GM04503 (cell line): ENCODE data around the gene CUL4A.

ENCODE experiments used
- DNase-seq: peaks from one replicate; pipeline ENCODE4 v3.0.0-alpha.2; 2012; ENCODE audit warnings: low read depth

CUL4A gene

DNA sequence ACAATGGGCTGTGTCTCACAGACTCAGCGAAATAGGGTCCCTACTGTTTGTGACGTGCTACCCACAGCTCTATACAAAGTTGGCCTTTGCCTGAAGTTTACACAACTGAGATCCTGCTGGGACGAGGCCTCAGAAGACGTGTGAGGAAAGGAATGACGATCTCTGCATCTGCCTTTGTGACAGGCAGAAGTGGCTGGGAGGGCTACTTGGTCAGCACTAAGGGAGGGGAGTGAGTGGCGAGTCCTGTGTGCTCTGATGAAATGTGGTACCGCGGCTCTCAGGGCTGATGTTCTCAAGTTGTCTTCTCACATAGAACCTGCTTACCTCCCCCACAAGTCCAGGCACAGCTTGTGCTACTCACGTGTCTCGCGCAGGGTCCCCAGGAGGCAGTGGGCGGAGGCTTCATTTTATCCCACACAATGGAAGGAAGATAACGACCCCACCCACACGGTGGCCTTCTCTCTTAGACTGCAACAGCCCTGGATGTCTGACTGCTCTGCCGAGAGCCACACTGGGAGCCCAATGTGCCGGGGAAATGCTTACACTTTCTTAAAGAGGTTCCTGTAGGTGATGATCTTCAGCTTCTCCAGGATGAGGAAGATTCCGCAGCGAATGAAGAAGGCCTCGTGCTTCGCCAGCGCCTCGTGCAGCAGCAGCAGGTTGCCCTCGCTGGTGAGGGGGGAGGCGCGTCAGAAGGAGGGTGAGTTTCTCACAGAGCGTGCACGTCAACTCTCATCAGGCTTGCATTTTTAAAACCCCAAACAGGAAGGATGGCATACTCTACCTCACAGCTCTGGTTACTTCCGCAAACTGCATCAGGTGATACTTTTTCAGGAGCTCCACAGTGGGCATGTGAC lies 29.8 kb upstream of the CUL4A start:
- DNase-seq = no peak

DNA sequence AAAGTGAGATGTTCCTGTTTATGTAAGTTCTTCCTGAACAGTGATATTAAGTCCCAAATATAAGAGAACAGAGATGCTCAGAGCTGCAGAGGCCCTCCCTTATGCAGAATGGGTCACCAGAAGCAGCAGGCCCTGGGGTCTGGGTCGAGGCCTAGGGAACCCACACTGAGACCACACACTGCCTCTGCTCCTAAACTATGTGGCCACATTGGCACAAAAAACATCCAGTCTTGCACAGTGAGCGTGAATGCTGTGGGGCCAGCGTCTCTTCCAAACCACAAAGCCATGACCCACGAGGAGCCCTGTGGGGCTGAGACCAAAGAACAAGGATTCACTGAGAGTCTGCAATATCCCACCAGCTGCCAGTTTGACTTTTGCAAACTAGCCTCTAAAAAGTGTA lies 27.4 kb upstream of the CUL4A start:
- DNase-seq = no peak

- DNase-seq = no peak
These were observed 25.8 kb upstream of the CUL4A start for GRCh38 chr13:113183450-113184129.

- no peak for DNase-seq
These were observed 24.6 kb upstream of the CUL4A start for GRCh38 chr13:113184568-113185440.

DNA sequence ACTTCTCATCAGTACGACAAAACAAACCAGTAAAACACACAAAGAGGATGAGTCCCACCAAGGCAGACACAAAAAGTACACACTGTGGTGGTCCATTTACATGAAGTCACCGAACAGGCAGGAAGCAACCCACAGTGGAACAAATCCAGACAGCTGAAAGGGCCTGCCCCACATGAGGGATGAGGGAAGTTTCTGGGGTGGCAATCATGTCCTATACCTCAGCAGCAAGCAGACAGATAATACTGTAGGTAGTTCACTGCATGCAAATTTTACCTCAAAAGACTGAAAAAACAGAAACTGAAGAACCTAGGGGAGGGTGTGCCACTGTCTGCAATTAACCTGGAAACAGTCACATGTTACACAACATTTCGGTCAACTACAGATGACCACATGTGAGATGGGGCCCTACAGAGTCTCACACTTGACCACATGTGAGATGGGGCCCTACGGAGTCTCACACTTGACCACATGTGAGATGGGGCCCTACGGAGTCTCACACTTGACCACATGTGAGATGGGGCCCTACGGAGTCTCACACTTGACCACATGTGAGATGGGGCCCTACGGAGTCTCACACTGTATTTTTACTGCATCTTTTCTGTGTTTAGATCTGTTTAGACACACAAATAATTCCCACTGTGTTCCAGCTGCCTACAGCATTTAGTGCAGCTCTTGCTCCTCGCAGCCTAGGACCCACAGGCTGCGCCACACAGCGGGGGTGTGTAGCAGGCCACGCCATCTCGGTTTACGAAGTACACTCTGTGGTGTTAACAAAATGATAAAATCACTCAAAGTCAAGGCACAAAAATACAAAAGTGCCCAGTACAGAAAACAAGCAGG lies 23.1 kb upstream of the CUL4A start:
- no peak for DNase-seq

- DNase-seq = peak; percentile 98
These were observed 22.1 kb upstream of the CUL4A start for GRCh38 chr13:113187263-113187669.

GRCh38 chr13:113187883-113188665 lies 21.3 kb upstream of the CUL4A start:
- DNase-seq = no peak

DNA sequence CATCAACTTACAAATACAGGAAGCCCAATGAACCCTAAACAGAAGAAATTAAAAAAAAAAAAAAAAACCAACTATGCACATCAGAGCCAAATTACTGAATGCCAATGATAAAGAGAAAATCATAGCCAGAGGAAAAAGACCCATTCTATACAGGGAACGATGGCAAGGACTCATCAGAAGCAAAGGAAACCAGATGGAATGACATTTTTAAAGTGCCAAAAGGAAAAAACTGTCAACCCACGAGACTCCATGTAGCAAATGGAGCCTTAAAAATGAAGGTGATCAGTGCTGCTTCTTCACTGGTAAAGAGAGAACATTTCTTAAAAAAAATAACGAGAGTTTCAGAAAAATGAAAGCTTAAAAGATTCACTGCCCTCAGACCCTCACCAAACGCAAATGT lies 19.2 kb upstream of the CUL4A start:
- DNase-seq = no peak

GRCh38 chr13:113192279-113192678 lies 17.1 kb upstream of the CUL4A start:
- no peak for DNase-seq

- DNase-seq = no peak
These were observed 16.5 kb upstream of the CUL4A start for GRCh38 chr13:113192902-113193301.

DNA sequence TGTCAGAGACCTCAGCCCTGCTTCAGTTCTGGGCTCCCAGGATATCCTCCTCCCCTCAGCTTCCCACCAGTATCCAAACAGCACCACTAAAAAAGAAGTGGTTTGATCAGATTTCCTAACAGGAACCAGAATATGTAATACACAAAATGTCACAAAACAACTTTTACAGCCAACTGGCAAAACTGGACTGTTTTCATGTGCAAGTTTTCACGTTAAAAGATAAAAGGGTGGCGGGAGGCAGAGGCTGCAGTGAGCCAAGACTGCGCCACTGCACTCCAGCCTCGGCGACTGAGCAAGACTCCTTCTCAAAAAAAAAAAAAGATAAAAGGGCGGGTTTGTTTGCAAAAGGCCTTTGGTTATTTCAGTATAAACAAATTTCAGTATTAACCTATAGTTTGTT lies 14.1 kb upstream of the CUL4A start:
- no peak for DNase-seq

DNA sequence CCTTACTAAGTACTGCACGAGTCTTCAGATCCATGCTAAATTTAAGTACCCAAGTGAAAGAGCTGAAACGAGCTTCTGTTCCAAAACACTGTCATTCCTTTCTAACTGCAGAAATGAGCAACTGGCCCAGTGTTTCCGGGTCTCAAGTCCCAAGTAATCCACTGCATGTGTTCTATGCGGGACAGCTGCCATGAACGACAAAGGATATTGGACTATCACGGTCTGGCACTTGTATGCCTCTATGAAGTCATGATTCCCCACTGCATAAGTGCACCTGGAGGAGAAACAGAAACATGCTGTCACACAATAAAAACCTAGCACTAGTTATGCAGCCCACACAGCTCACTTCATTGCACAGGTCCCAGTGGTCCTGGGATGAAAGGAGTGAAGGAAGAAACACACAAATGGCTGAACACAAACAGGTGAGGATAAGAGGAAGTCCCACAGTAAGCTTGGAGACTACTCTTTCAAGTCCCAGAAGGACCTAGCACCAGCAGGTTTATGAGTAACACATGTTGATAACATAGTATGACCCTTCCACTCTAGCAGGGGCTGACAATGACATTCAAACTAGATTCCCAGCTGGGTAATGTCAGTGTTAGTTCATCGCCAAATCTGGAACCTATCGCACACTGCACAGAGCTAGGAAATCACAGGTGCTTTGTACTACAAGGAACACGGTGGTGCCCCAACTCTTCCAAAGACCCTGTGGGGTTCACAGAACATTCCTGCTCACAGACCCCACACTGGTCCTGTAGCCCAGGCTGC lies 12.3 kb upstream of the CUL4A start:
- DNase-seq = no peak

GRCh38 chr13:113201815-113202214 lies 7.6 kb upstream of the CUL4A start:
- no peak for DNase-seq

DNA sequence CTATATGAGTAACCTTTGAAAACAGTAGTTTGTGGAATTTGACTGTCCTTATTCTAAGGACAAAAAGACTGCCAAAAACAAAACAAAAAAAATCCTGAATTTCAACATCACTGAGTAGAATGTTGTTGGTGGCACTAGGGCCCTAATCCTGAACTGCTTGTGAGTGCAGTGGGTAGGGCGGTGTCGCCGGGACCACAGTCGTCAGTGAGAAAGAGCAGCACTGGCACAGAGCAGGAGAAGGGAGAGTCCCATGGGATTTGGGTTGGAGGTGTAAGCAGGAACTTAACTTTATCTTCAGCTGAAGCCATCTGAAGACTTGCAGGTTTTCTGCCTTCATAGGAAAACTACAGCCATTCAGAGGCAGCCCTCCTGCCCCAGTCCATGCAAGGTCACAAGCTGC lies 6.5 kb upstream of the CUL4A start:
- no peak for DNase-seq

DNA sequence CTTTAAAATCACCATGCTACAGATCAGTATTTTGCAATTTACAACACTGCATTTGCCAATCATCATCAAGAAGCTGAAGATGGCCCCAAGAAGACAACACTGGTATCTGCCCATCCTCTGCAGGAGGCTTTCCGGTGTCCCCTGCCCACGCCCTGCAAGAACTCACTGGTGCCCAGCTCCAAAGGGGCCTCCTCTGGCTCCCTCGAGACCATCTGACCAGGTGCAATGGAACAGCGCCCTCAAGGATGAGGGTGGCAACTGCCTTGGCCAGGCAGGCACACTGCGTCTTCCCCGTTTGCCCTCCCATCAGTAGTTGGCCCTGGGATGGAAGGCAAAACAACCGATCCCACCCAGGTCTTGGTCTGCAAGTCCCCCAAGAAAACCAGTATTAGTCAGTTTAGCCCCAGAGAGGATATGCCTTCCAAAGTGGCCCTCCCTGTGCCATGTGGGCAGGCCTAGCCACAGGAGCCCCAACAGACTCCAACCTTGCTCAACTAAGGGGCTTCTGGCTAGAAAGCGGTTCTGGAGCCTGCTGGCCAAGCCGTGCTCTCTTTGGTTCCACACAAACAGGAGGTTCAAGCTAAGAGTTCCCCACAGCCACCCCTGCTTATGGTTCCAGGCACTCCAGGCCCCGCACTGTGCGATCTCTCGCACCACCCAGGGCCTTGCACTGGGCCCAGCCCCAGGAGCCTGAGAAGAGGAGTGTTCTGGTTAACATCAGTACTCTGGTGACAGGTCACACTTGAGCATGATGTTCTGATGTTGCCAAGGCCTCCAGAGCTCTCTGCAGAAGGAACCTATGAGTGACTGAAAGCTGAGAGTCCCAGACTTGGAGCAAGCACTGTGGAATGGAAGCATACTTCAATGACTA lies 5.7 kb upstream of the CUL4A start:
- no peak for DNase-seq

GRCh38 chr13:113204378-113204734 lies 5.1 kb upstream of the CUL4A start:
- DNase-seq = no peak

DNA sequence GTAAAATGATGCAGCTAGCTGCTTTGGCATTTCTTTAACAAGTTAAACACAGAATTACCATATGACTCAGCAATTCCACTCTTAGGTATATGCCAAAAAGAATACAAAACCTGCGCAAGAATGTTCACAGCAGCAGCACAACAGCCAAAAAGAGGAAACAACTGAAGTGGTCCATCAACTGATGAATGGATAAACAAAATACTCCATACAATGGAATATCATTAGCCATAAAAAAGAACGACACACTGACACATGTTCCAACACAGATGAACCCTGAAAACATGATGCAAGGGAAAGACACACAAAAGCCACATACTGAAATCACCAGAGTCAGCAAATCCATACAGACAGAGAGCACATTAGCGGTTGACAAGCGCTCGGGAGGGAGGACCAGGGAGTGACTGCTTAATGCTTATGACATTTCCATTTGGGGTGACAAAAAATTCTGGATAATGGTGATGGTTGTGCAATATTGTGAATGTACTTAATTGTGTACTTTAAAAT lies 3.9 kb upstream of the CUL4A start:
- no peak for DNase-seq

- no peak for DNase-seq
These were observed 2.0 kb upstream of the CUL4A start for GRCh38 chr13:113207460-113207859.

DNA sequence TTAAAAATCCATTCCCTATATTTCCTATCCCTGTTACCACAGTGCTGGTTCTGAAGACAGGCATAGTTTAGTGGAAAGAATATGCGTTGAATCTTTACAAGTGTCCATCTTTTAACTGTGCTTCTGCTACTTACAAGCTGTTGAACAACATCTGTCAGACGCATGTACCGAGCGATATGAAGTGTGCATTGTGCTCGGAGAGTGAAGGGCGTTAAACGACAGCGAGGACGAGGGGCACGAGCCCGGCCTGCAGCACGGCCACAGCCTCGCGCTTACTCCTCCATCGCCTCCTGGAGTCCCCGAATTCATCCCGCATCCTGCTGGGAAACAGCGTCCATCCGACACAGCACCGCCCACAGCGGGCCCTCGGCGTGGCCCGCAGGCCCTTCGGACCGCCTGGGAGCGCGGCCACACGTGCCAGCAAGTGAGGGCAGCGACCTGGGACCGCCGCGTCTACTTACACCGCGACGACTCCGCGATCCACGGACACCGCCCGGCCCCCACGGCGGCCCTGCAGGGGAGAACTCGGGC lies 1.5 kb upstream of the CUL4A start:
- DNase-seq = no peak
